Activated naive CD8-positive, alpha-beta T cell treated with anti-CD3 and anti-CD28 coated beads, Interleukin-2, amount 10 ng/mL, durations not matched to agents 7 days and 5 days (primary cell): ENCODE results near the gene SEMA4A. TPM values are rescaled to one million over a fixed set of nuclear protein-coding genes. Genes with fewer than 3 reads are reported as not detected.

Experiments used
- ATAC-seq: fragments of 150-1000 bp; cut with Tn5 transposase; one replicate; pipeline ENCODE4 v1.10.0; 2021; ENCODE audit warnings: low read depth, moderate library complexity
- POLR2A ChIA-PET: fragments of 350-600 bp; sonication (Branson Sonifier 250); formaldehyde crosslinking; loops from one replicate; lab custom pipeline; 2021; ENCODE audit warnings: antibody characterized with exemption; lab: Charles Lee
- DNase-seq: peaks from one replicate; pipeline ENCODE4 v3.0.0; 2021
- H3K27ac Mint-ChIP-seq: one replicate; pipeline ENCODE4 v1.8.0; 2022; ENCODE audit warnings: mild to moderate bottlenecking, mixed read lengths
- H3K27me3 Mint-ChIP-seq: one replicate; pipeline ENCODE4 v1.8.0; 2022; ENCODE audit warnings: mild to moderate bottlenecking, moderate library complexity, mixed read lengths
- H3K36me3 Mint-ChIP-seq: one replicate; pipeline ENCODE4 v1.8.0; 2021; ENCODE audit warnings: mild to moderate bottlenecking, mixed read lengths
- H3K4me1 Mint-ChIP-seq: one replicate; pipeline ENCODE4 v1.8.0; 2021; ENCODE audit warnings: mixed read lengths
- H3K4me3 Mint-ChIP-seq: one replicate; pipeline ENCODE4 v1.8.0; 2022; ENCODE audit warnings: mild to moderate bottlenecking, moderate library complexity, mixed read lengths
- H3K9me3 Mint-ChIP-seq: one replicate; pipeline ENCODE4 v1.8.0; 2021; ENCODE audit warnings: mixed read lengths
- total RNA-seq, 2 experiments: library from RNA; stranded (reverse); gene quantifications; one replicate each; pipeline ENCODE4 v1.2.3, GENCODE V29; 2021

SEMA4A gene
- total RNA-seq, result 10 to 100 TPM in 1 of 2 experiments, 1 to 10 TPM in 1; 9.8 to 10.2 TPM

DNA sequence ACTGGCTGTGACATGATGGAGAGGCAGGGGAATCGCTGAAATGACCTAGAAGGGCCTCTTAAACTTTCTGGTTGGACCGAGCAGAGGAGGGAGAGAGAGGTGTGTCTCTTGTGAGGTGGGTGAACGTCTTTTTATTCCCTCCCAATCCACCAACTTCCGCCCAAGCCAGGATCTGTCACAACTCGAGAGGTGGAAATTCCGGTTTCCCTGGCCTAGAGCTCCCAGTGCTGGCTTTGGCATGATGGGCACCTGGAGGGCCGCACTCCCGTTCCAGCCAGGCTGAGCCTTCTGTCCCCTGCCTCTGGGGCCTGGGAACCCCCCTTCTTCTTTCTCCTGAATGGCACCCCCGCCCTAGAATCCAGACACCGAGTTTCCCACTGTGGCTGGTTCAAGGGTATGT, at the start of gene SEMA4A:
Gene SEMA4A, plus strand, starts transcription at position 224 of the 400 bp plus-strand sequence. CDS start 994 bp downstream, outside the sequence.
- Mint-ChIP-seq H3K4me3 (peak within 1 kb of the TSS; percentile 88), H3K4me1 (peaks cover 52% of the 10 kb centered on the region), H3K27ac (peak within 1 kb of the TSS; percentile 68), H3K27me3 (no peaks in the 10 kb centered on the region), H3K9me3 (no peaks in the 10 kb centered on the region), H3K36me3 (peaks cover 6% of the 10 kb centered on the region)
- POLR2A ChIA-PET, result interaction anchor here (1.2 to 2.6 kb wide), 4 partner anchors 40 to 129 kb away, joined by 3 to 13 read pairs (median 10); partner anchors contain the start of genes PMF1, SLC25A44 and SMG5
- ATAC-seq, result no peak
- no peak for DNase-seq

GRCh38 chr1:156104065-156104810, 49.1 kb upstream of the SEMA4A start:
- no peak for ATAC-seq
- peaks cover 20% of the 10 kb centered on the region for H3K4me1 Mint-ChIP-seq
- POLR2A ChIA-PET, result interaction anchor here (0.6 to 1.0 kb wide), 2 partner anchors 16 to 21 kb away, joined by 3 read pairs; no protein-coding TSS in a partner anchor
- H3K9me3 Mint-ChIP-seq, result no peaks in the 10 kb centered on the region
- H3K36me3 Mint-ChIP-seq, result no peaks in the 10 kb centered on the region
- peak overlapping the region; percentile 51 for H3K27ac Mint-ChIP-seq
- no peak overlapping the region for H3K4me3 Mint-ChIP-seq
- DNase-seq, result no peak
- peaks cover 51% of the 10 kb centered on the region for H3K27me3 Mint-ChIP-seq

GRCh38 chr1:156104861-156105832, 48.2 kb upstream of the SEMA4A start:
- POLR2A ChIA-PET, result interaction anchor here (0.6 to 1.2 kb wide), 3 partner anchors 15 to 89 kb away, joined by 3 read pairs; partner anchors contain the start of gene SLC25A44
- ATAC-seq (no peak), DNase-seq (no peak)
- Mint-ChIP-seq H3K27me3 (peaks cover 57% of the 10 kb centered on the region), H3K4me3 (peak overlapping the region; percentile 70), H3K9me3 (no peaks in the 10 kb centered on the region), H3K36me3 (no peaks in the 10 kb centered on the region), H3K27ac (peak overlapping the region; percentile 28), H3K4me1 (peaks cover 20% of the 10 kb centered on the region)

- no peak for ATAC-seq
- peak overlapping the region; percentile 5 for H3K4me3 Mint-ChIP-seq
- peaks cover 55% of the 10 kb centered on the region for H3K27me3 Mint-ChIP-seq
- no peaks in the 10 kb centered on the region for H3K9me3 Mint-ChIP-seq
- no peak for DNase-seq
- POLR2A ChIA-PET, result interaction anchor here (1.0 to 1.1 kb wide), 2 partner anchors 12 to 20 kb away, joined by 3 to 4 read pairs; no protein-coding TSS in a partner anchor
- no peaks in the 10 kb centered on the region for H3K36me3 Mint-ChIP-seq
- peak overlapping the region; percentile 37 for H3K27ac Mint-ChIP-seq
- H3K4me1 Mint-ChIP-seq, result peaks cover 12% of the 10 kb centered on the region
Observed at GRCh38 chr1:156106624-156107488, 46.5 kb upstream of the SEMA4A start.

DNA sequence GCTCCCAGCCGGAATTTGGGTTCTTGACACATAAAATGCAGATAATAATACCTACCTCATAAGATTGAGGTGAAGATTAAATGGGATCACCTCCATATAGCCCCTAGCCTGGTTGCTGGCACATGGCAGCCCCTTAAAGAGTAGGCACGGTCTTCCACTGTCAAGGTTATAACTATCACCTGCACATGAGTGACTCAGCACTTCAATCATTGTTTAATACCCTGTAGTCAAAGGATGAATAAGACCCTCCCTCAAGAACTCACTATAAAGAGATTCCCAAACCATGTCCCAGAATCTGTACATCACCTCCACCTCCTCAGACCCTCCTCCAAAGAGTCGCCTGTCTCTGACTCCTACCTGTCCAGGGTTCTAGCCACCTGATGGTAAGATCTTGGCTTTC, 45.3 kb upstream of the SEMA4A start:
- ATAC-seq, result no peak
- H3K4me1 Mint-ChIP-seq, result peaks cover 10% of the 10 kb centered on the region
- POLR2A ChIA-PET, result interaction anchor here (0.7 kb wide), 1 partner anchor 331 kb away, joined by 5 read pairs; no protein-coding TSS in a partner anchor
- H3K9me3 Mint-ChIP-seq, result no peaks in the 10 kb centered on the region
- no peak for DNase-seq
- no peaks in the 10 kb centered on the region for H3K36me3 Mint-ChIP-seq
- H3K27ac Mint-ChIP-seq, result no peak overlapping the region
- H3K27me3 Mint-ChIP-seq, result peaks cover 58% of the 10 kb centered on the region
- H3K4me3 Mint-ChIP-seq, result no peak overlapping the region

GRCh38 chr1:156108664-156109241, 44.6 kb upstream of the SEMA4A start:
- no peaks in the 10 kb centered on the region for H3K36me3 Mint-ChIP-seq
- H3K27ac Mint-ChIP-seq, result no peak overlapping the region
- ATAC-seq (no peak), DNase-seq (no peak)
- POLR2A ChIA-PET, result interaction anchor here (1.4 kb wide), 1 partner anchor 18 kb away, joined by 3 read pairs; no protein-coding TSS in a partner anchor
- peaks cover 62% of the 10 kb centered on the region for H3K27me3 Mint-ChIP-seq
- H3K9me3 Mint-ChIP-seq, result no peaks in the 10 kb centered on the region
- H3K4me1 Mint-ChIP-seq, result peaks cover 10% of the 10 kb centered on the region
- no peak overlapping the region for H3K4me3 Mint-ChIP-seq

DNA sequence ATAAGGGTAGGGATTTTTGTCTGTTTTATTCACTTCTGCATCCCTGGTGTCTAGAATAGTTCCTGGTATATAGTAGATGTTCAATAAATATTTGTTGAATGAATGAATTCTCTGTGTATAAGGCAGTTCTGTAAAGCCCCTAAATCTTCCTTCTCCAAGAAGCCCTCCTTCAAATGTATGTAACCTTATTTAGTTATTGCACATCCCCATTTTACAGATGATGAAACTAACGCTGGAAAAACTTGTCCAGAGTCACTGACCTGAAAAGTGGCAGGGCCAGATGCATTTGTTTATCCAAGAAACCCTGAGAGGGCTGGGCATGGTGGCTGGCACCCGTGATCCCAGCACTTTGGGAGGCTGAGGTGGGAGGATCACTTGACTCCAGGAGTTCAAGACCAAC, 43.1 kb upstream of the SEMA4A start:
- Mint-ChIP-seq H3K36me3 (no peaks in the 10 kb centered on the region), H3K4me3 (no peak overlapping the region), H3K27ac (no peak overlapping the region), H3K27me3 (peaks cover 71% of the 10 kb centered on the region), H3K9me3 (no peaks in the 10 kb centered on the region), H3K4me1 (peaks cover 7% of the 10 kb centered on the region)
- DNase-seq, result no peak
- POLR2A ChIA-PET, result no interaction called here
- no peak for ATAC-seq

GRCh38 chr1:156111355-156111962, 41.9 kb upstream of the SEMA4A start:
- Mint-ChIP-seq H3K4me1 (peaks cover 14% of the 10 kb centered on the region), H3K4me3 (no peak overlapping the region), H3K27me3 (peaks cover 80% of the 10 kb centered on the region), H3K27ac (no peak overlapping the region), H3K36me3 (no peaks in the 10 kb centered on the region), H3K9me3 (no peaks in the 10 kb centered on the region)
- DNase-seq (no peak), ATAC-seq (no peak)
- POLR2A ChIA-PET, result no interaction called here

- H3K4me1 Mint-ChIP-seq, result peaks cover 11% of the 10 kb centered on the region
- no peak overlapping the region for H3K27ac Mint-ChIP-seq
- ATAC-seq (no peak), DNase-seq (no peak)
- no peaks in the 10 kb centered on the region for H3K36me3 Mint-ChIP-seq
- no peak overlapping the region for H3K4me3 Mint-ChIP-seq
- peaks cover 80% of the 10 kb centered on the region for H3K27me3 Mint-ChIP-seq
- POLR2A ChIA-PET, result no interaction called here
- H3K9me3 Mint-ChIP-seq, result no peaks in the 10 kb centered on the region
Observed at GRCh38 chr1:156112276-156113137, 40.9 kb upstream of the SEMA4A start.

- POLR2A ChIA-PET, result interaction anchor here (2.5 kb wide), 1 partner anchor 14 kb away, joined by 9 read pairs; no protein-coding TSS in a partner anchor
- Mint-ChIP-seq H3K9me3 (no peaks in the 10 kb centered on the region), H3K4me3 (no peak overlapping the region), H3K36me3 (no peaks in the 10 kb centered on the region), H3K4me1 (peaks cover 11% of the 10 kb centered on the region), H3K27ac (no peak overlapping the region), H3K27me3 (peaks cover 80% of the 10 kb centered on the region)
- DNase-seq, result no peak
- no peak for ATAC-seq
Observed at GRCh38 chr1:156113282-156113950, 40.0 kb upstream of the SEMA4A start.
